H9 (cell line): ENCODE data around the gene ELF5. TPM values are rescaled to one million over a fixed set of nuclear protein-coding genes. Genes with fewer than 3 reads are reported as not detected.

Source experiments
- DNase-seq: peaks from one replicate; pipeline ENCODE4 v3.0.0-alpha.2; 2017
- H2AFZ ChIP-seq: one replicate; pipeline ENCODE4 v1.6.1; 2013; ENCODE audit warnings: mild to moderate bottlenecking, low read length, control low read depth, moderate library complexity
- H2AK5ac ChIP-seq: 2 replicates; pipeline ENCODE4 v1.6.1; 2013; ENCODE audit warnings: low read length, control low read depth, mixed read lengths; ENCODE audit not compliant: insufficient read length
- H2BK120ac ChIP-seq: one replicate; pipeline ENCODE4 v1.6.1; 2013; ENCODE audit warnings: low read depth, mild to moderate bottlenecking, low read length, control low read depth, inconsistent platforms; ENCODE audit not compliant: poor library complexity, severe bottlenecking
- H2BK12ac ChIP-seq: 2 replicates; pipeline ENCODE4 v1.6.1; 2013; ENCODE audit warnings: low read length, control low read depth, mixed read lengths, low read depth; ENCODE audit not compliant: insufficient read length
- H2BK15ac ChIP-seq: 2 replicates; pipeline ENCODE4 v1.6.1; 2013; ENCODE audit warnings: low read depth, low read length, control low read depth
- H2BK20ac ChIP-seq: one replicate; pipeline ENCODE4 v1.6.1; 2013; ENCODE audit warnings: low read depth, mild to moderate bottlenecking, low read length, control low read depth, inconsistent platforms; ENCODE audit not compliant: poor library complexity, severe bottlenecking
- H2BK5ac ChIP-seq: 2 replicates; pipeline ENCODE4 v1.6.1; 2013; ENCODE audit warnings: low read length, control low read depth, mixed read lengths; ENCODE audit not compliant: insufficient read length
- H3K14ac ChIP-seq: 2 replicates; pipeline ENCODE4 v1.6.1; 2013; ENCODE audit warnings: low read length, control low read depth; ENCODE audit not compliant: insufficient read depth
- H3K18ac ChIP-seq: 2 replicates; pipeline ENCODE4 v1.6.1; 2013; ENCODE audit warnings: low read depth, mild to moderate bottlenecking, mixed read lengths, low read length, control low read depth; ENCODE audit not compliant: insufficient read length
- H3K23ac ChIP-seq: 2 replicates; pipeline ENCODE4 v1.6.1; 2013; ENCODE audit warnings: low read length, control low read depth, mixed read lengths, low read depth; ENCODE audit not compliant: insufficient read length
- H3K23me2 ChIP-seq: 2 replicates; pipeline ENCODE4 v1.6.1; 2013; ENCODE audit warnings: low read depth, mild to moderate bottlenecking, mixed read lengths, low read length, control low read depth; ENCODE audit not compliant: insufficient read length, poor library complexity, severe bottlenecking
- H3K27ac ChIP-seq: 2 replicates; pipeline ENCODE4 v1.5.1; 2013; ENCODE audit warnings: low read length, control low read depth, mixed read lengths, low read depth; ENCODE audit not compliant: insufficient read length
- H3K27me3 ChIP-seq: 2 replicates; pipeline ENCODE4 v1.6.1; 2013; ENCODE audit warnings: low read length, control low read depth, inconsistent platforms; ENCODE audit not compliant: insufficient read depth
- H3K4ac ChIP-seq: 2 replicates; pipeline ENCODE4 v1.6.1; 2013; ENCODE audit warnings: low read depth, mild to moderate bottlenecking, control low read depth, inconsistent platforms, low read length, moderate library complexity
- H3K4me1 ChIP-seq: 2 replicates; pipeline ENCODE4 v1.6.1; 2013; ENCODE audit warnings: low read length, control low read depth, inconsistent platforms; ENCODE audit not compliant: insufficient read depth
- H3K4me2 ChIP-seq: 2 replicates; pipeline ENCODE4 v1.6.1; 2013; ENCODE audit warnings: low read length, control low read depth, mixed read lengths; ENCODE audit not compliant: insufficient read length, insufficient read depth
- H3K56ac ChIP-seq: 2 replicates; pipeline ENCODE4 v1.6.1; 2013; ENCODE audit warnings: low read depth, mild to moderate bottlenecking, mixed read lengths, low read length, control low read depth; ENCODE audit not compliant: insufficient read length
- H3K79me1 ChIP-seq: 2 replicates; pipeline ENCODE4 v1.6.1; 2013; ENCODE audit warnings: low read depth, mild to moderate bottlenecking, moderate library complexity, low read length, control low read depth, inconsistent platforms; ENCODE audit not compliant: insufficient read depth, poor library complexity, severe bottlenecking
- H3K79me2 ChIP-seq: 2 replicates; pipeline ENCODE4 v1.6.1; 2013; ENCODE audit warnings: low read length, control low read depth, inconsistent platforms; ENCODE audit not compliant: insufficient read depth
- H3K9ac ChIP-seq: 2 replicates; pipeline ENCODE4 v1.6.1; 2013; ENCODE audit warnings: low read length, control low read depth, mixed read lengths; ENCODE audit not compliant: insufficient read length; ENCODE audit errors: extremely low read depth
- H3K9me3 ChIP-seq: one replicate; pipeline ENCODE4 v1.6.1; 2013; ENCODE audit warnings: low read depth, low read length, inconsistent platforms; ENCODE audit not compliant: control insufficient read depth
- H3T11ph ChIP-seq: one replicate; pipeline ENCODE4 v1.6.1; 2013; ENCODE audit warnings: mild to moderate bottlenecking, low read length, control low read depth, inconsistent platforms
- H4K20me1 ChIP-seq: one replicate; pipeline ENCODE4 v1.6.1; 2013; ENCODE audit not compliant: control insufficient read depth, insufficient read length, insufficient read depth
- H4K5ac ChIP-seq: 2 replicates; pipeline ENCODE4 v1.6.1; 2013; ENCODE audit warnings: low read depth, mild to moderate bottlenecking, mixed read lengths, low read length, control low read depth; ENCODE audit not compliant: insufficient read length
- H4K8ac ChIP-seq: replicated peaks from 2 replicates; pipeline ENCODE4 v1.6.1; 2013; ENCODE audit warnings: low read length, control low read depth, mixed read lengths, low read depth; ENCODE audit not compliant: insufficient read length
- H4K91ac ChIP-seq: 2 replicates; pipeline ENCODE4 v1.6.1; 2013; ENCODE audit warnings: low read depth, mild to moderate bottlenecking, moderate library complexity, mixed read lengths, low read length, control low read depth; ENCODE audit not compliant: insufficient read length
- H3K27ac Mint-ChIP-seq, 3 experiments: 2 replicates in 2 of 3; 3 replicates in 1 of 3; pipeline ENCODE4 v1.8.0; 2020 to 2021; ENCODE audit warnings: mixed read lengths in 3 of 3, mild to moderate bottlenecking in 1 of 3, moderate library complexity in 1 of 3
- H3K27me3 Mint-ChIP-seq: 2 replicates; pipeline ENCODE4 v1.8.0; 2021; ENCODE audit warnings: low read depth, mild to moderate bottlenecking, moderate library complexity, mixed read lengths
- H3K36me3 Mint-ChIP-seq, 3 experiments: 2 replicates in 2 of 3; 3 replicates in 1 of 3; pipeline ENCODE4 v1.8.0; 2020 to 2021; ENCODE audit warnings: low read depth in 3 of 3, mixed read lengths in 3 of 3; ENCODE audit not compliant: insufficient read depth in 1 of 3
- H3K4me1 Mint-ChIP-seq, 2 experiments: 2 replicates each; pipeline ENCODE4 v1.8.0; 2020; ENCODE audit warnings: mixed read lengths in 2 of 2
- H3K4me3 Mint-ChIP-seq, 2 experiments: 2 replicates in 1 of 2; 3 replicates in 1 of 2; pipeline ENCODE4 v1.8.0; 2020 to 2021; ENCODE audit warnings: mild to moderate bottlenecking in 2 of 2, mixed read lengths in 2 of 2, moderate library complexity in 1 of 2
- H3K9me3 Mint-ChIP-seq, 2 experiments: 2 replicates in 1 of 2; 3 replicates in 1 of 2; pipeline ENCODE4 v1.8.0; 2020; ENCODE audit warnings: mild to moderate bottlenecking in 2 of 2, mixed read lengths in 2 of 2, moderate library complexity in 1 of 2
- CTCF ChIP-seq: fragments of 200-600 bp; sonication (generic); conservative IDR thresholded peaks from 3 replicates; pipeline ENCODE4 v1.8.0; 2021; ENCODE audit warnings: antibody characterized with exemption, mild to moderate bottlenecking
- WGBS: extraction: QIAGEN DNeasy Blood & Tissue Kit; methylation state at CpG from one replicate; pipeline ENCODE4 v1.1.7; 2013; ENCODE audit warnings: missing lambda C conversion rate, low lambda C conversion rate, mixed read lengths; ENCODE audit not compliant: insufficient read length; ENCODE audit errors: extremely low coverage; 5-methylcytosine and 5-hydroxymethylcytosine counted together
- total RNA-seq: library from RNA; stranded (reverse); gene quantifications from 2 replicates; pipeline ENCODE4 v1.2.1, GENCODE V29; 2021

The ELF5 gene
- total RNA-seq, 1 experiment from 2014 or later: not detected

- no peak overlapping the region; a peak in 1 of 7 replicates for H3K27ac Mint-ChIP-seq
- no peak overlapping the region for H3K9ac ChIP-seq
Measured at GRCh38 chr11:34439610-34440198, 73.9 kb downstream of the ELF5 start.

More at GRCh38 chr11:34439610-34440198, 73.9 kb downstream of the ELF5 start:
- H3K4me2 ChIP-seq: no peak overlapping the region
- H3T11ph ChIP-seq: no peak overlapping the region
- no peak overlapping the region for H3K18ac ChIP-seq
- H3K9me3 Mint-ChIP-seq: peaks cover 12 to 18% of the 10 kb centered on the region in 2 experiments; a peak in 3 of 5 replicates
- peaks cover 4 to 10% of the 10 kb centered on the region in 2 experiments for H3K4me1 Mint-ChIP-seq
- WGBS: no CpG with 5 or more reads among the region's 8 CpGs
- H3K23me2 ChIP-seq: no peaks in the 10 kb centered on the region
- no peak overlapping the region for H2BK20ac ChIP-seq
- no peak overlapping the region for H4K8ac ChIP-seq
- H3K36me3 Mint-ChIP-seq: peaks cover 2 to 20% (median 19%) of the 10 kb centered on the region in 3 experiments; a peak in 6 of 7 replicates
- H3K56ac ChIP-seq: no peak overlapping the region
- H2BK120ac ChIP-seq: no peak overlapping the region
- no peak for TF ChIP-seq CTCF
- H3K27me3 ChIP-seq: no peaks in the 10 kb centered on the region
- no peak overlapping the region for H4K91ac ChIP-seq
- no peaks in the 10 kb centered on the region for H3K79me1 ChIP-seq
- H2BK15ac ChIP-seq: no peak overlapping the region
- H4K20me1 ChIP-seq: no peaks in the 10 kb centered on the region
- no peaks in the 10 kb centered on the region for H3K4me1 ChIP-seq
- no peak overlapping the region for H3K27ac ChIP-seq
- no peak overlapping the region for H3K23ac ChIP-seq
- no peaks in the 10 kb centered on the region; the same call in none of the 2 replicates for H3K27me3 Mint-ChIP-seq
- no peak overlapping the region for H2AFZ ChIP-seq
- H2BK5ac ChIP-seq: no peak overlapping the region
- peak overlapping the region in 1 of 2 experiments; percentile 91; a peak in 2 of 5 replicates for H3K4me3 Mint-ChIP-seq
- DNase-seq: no peak
- H3K4ac ChIP-seq: no peak overlapping the region
- no peak overlapping the region for H2BK12ac ChIP-seq
- H4K5ac ChIP-seq: no peak overlapping the region
- no peak overlapping the region for H3K14ac ChIP-seq
- no peak overlapping the region for H2AK5ac ChIP-seq
- H3K79me2 ChIP-seq: no peaks in the 10 kb centered on the region
- no peaks in the 10 kb centered on the region for H3K9me3 ChIP-seq
